Activated naive CD8-positive, alpha-beta T cell treated with anti-CD3 and anti-CD28 coated beads for 36 hours (primary cell): Measurements from ENCODE around the gene ARNT2. TPM values are rescaled to one million over a fixed set of nuclear protein-coding genes. Genes with fewer than 3 reads are reported as not detected.

ENCODE experiments used
- DNase-seq: peaks from one replicate; pipeline ENCODE4 v3.0.0; 2021
- H3K27ac Mint-ChIP-seq: one replicate; pipeline ENCODE4 v1.8.0; 2022; ENCODE audit warnings: mild to moderate bottlenecking, moderate library complexity, mixed read lengths
- H3K27me3 Mint-ChIP-seq: one replicate; pipeline ENCODE4 v1.8.0; 2022; ENCODE audit warnings: mild to moderate bottlenecking, mixed read lengths
- H3K36me3 Mint-ChIP-seq: one replicate; pipeline ENCODE4 v1.8.0; 2021; ENCODE audit warnings: mild to moderate bottlenecking, mixed read lengths
- H3K4me1 Mint-ChIP-seq: one replicate; pipeline ENCODE4 v1.8.0; 2021; ENCODE audit warnings: mixed read lengths
- H3K4me3 Mint-ChIP-seq: one replicate; pipeline ENCODE4 v1.8.0; 2022; ENCODE audit warnings: mild to moderate bottlenecking, moderate library complexity, mixed read lengths
- H3K9me3 Mint-ChIP-seq: one replicate; pipeline ENCODE4 v1.8.0; 2022; ENCODE audit warnings: mixed read lengths
- total RNA-seq, 2 experiments: library from RNA; stranded (reverse); gene quantifications; one replicate each; pipeline ENCODE4 v1.2.3, GENCODE V29; 2021

The ARNT2 gene
- total RNA-seq, 2 experiments from 2014 or later: not detected

- DNase-seq: no peak
- no peak overlapping the region for H3K27ac Mint-ChIP-seq
- H3K36me3 Mint-ChIP-seq: no peaks in the 10 kb centered on the region
- H3K27me3 Mint-ChIP-seq: no peaks in the 10 kb centered on the region
- H3K4me1 Mint-ChIP-seq: no peaks in the 10 kb centered on the region
- H3K9me3 Mint-ChIP-seq: no peaks in the 10 kb centered on the region
- H3K4me3 Mint-ChIP-seq: no peak overlapping the region
Observed at GRCh38 chr15:80574590-80574989, 170.4 kb downstream of the ARNT2 start.

DNA sequence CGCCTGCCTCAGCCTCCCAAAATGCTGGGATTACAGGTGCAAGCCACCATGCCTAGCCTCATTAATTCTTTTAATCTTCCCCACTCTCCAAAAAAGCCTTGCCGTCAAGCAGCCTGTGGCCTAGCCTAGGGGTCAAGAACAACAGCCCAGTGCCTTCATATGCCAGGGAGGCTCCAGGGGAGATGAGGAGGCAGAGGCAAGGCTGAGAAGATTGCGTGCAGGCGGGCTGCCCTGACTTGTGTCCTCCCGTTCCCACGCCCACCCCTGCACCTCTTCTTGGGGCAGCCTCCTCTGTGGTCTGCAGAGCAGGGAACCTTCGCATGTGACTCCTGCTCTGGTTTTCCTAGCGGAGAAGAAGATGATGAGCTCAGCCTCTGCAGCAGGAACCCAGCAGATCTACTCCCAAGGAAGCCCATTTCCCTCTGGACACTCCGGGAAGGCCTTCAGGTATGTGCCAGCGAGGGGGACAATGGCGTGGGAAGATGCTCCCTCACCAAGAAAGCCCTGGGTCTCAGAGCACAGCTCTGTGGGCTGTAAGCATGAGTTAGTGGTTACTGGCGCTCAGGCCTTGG is 172.4 kb downstream of the ARNT2 start:
- Mint-ChIP-seq H3K4me1 (no peaks in the 10 kb centered on the region), H3K4me3 (no peak overlapping the region), H3K36me3 (no peaks in the 10 kb centered on the region), H3K27ac (no peak overlapping the region), H3K9me3 (no peaks in the 10 kb centered on the region), H3K27me3 (no peaks in the 10 kb centered on the region)
- no peak for DNase-seq

- Mint-ChIP-seq H3K27ac (no peak overlapping the region), H3K36me3 (no peaks in the 10 kb centered on the region), H3K9me3 (no peaks in the 10 kb centered on the region), H3K4me1 (no peaks in the 10 kb centered on the region), H3K4me3 (no peak overlapping the region), H3K27me3 (no peaks in the 10 kb centered on the region)
- no peak for DNase-seq
Observed at GRCh38 chr15:80577552-80578205, 173.5 kb downstream of the ARNT2 start.

DNA sequence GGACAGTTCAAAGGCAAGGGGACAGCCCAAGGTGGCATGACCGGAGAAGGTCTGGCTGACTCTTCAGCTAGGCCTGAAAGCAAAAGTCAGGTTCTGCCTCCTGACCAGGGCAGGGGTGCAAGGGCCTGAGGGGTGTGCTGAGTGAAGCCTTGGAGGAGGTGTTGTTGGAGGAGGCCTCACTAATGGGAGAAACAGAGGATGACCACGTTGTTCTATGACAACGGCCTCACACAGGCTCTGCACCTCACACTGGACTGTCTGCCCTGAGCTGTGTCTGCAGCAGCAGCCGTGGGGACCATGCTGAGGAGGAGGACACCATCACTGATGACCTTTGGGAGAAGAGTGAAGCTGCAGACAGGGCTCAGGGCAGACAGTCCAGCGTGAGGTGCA is 174.0 kb downstream of the ARNT2 start:
- no peaks in the 10 kb centered on the region for H3K4me1 Mint-ChIP-seq

DNA sequence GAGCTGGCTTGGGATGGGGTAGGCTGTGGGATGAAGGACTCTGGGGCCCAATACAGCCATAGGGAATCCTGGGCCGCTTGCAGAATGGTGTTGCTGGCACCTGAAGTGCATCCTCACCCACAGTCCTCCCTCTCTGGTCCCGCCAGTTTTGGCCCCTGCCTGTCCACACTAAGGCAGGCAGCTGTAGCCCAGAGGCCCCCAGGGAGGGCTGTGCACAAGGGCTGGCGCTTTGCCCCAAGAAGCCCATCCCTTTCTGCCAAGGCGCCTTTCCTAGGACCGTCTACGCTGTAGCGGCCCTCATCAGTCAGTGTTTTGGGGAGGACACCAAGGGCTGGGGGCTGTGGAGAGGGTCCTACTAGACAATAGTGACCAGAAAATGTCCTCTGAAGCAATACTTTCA is 174.7 kb downstream of the ARNT2 start:
- Mint-ChIP-seq H3K27ac (no peak overlapping the region), H3K9me3 (no peaks in the 10 kb centered on the region), H3K4me3 (no peak overlapping the region)

More for the DNA sequence above, 174.0 kb downstream of the ARNT2 start:
- no peaks in the 10 kb centered on the region for H3K36me3 Mint-ChIP-seq
- no peaks in the 10 kb centered on the region for H3K9me3 Mint-ChIP-seq
- H3K27me3 Mint-ChIP-seq: no peaks in the 10 kb centered on the region
- no peak for DNase-seq
- H3K4me3 Mint-ChIP-seq: no peak overlapping the region
- no peak overlapping the region for H3K27ac Mint-ChIP-seq

GRCh38 chr15:80579611-80580010 is 175.4 kb downstream of the ARNT2 start:
- H3K36me3 Mint-ChIP-seq: no peaks in the 10 kb centered on the region
- no peak overlapping the region for H3K4me3 Mint-ChIP-seq
- H3K27me3 Mint-ChIP-seq: no peaks in the 10 kb centered on the region
- no peaks in the 10 kb centered on the region for H3K9me3 Mint-ChIP-seq
- H3K27ac Mint-ChIP-seq: no peak overlapping the region
- DNase-seq: no peak
- no peaks in the 10 kb centered on the region for H3K4me1 Mint-ChIP-seq

More for the DNA sequence above, 174.7 kb downstream of the ARNT2 start:
- Mint-ChIP-seq H3K36me3 (no peaks in the 10 kb centered on the region), H3K4me1 (no peaks in the 10 kb centered on the region), H3K27me3 (no peaks in the 10 kb centered on the region)
- DNase-seq: no peak

GRCh38 chr15:80580106-80580505 is 175.9 kb downstream of the ARNT2 start:
- Mint-ChIP-seq H3K27ac (no peak overlapping the region), H3K4me3 (no peak overlapping the region), H3K4me1 (no peaks in the 10 kb centered on the region), H3K36me3 (no peaks in the 10 kb centered on the region), H3K9me3 (no peaks in the 10 kb centered on the region), H3K27me3 (no peaks in the 10 kb centered on the region)
- DNase-seq: no peak

DNA sequence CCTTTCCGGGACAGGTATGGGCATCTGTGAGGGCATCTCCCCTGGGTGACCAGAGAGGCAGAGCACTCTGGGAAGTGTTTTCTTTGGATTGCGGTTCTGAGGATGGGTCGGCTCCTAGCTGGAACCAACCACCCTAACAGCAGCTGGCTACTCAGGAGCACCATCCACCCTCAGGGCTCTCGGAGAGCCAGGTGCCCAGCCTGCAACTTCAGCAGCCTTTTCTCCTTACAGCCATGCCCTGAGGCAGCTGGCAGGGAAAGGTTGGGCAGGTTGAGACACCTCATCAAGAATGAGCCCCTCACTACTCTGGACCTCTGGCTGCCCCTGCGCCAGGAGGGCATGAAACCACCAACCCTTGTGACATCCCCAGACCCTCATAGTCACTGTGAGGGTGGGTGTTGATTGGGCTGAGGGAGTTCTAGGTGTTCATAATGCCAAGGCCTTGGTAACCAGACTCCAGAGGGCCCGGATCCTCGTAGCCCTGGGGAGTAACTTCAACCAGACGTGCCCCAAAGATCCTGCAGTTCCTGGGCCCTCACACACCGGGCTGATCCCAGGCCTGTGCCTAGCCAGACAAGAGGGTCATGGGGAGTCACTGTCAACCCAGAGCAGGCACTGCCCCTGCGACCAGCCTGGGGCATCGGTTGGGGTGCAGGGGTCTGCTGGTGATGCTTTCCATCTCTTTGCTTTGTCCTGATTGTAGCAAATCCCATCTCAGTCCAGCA is 176.5 kb downstream of the ARNT2 start:
- no peak overlapping the region for H3K27ac Mint-ChIP-seq
- no peaks in the 10 kb centered on the region for H3K4me1 Mint-ChIP-seq
- H3K27me3 Mint-ChIP-seq: no peaks in the 10 kb centered on the region
- no peaks in the 10 kb centered on the region for H3K9me3 Mint-ChIP-seq
- DNase-seq: no peak
- no peaks in the 10 kb centered on the region for H3K36me3 Mint-ChIP-seq
- no peak overlapping the region for H3K4me3 Mint-ChIP-seq

DNA sequence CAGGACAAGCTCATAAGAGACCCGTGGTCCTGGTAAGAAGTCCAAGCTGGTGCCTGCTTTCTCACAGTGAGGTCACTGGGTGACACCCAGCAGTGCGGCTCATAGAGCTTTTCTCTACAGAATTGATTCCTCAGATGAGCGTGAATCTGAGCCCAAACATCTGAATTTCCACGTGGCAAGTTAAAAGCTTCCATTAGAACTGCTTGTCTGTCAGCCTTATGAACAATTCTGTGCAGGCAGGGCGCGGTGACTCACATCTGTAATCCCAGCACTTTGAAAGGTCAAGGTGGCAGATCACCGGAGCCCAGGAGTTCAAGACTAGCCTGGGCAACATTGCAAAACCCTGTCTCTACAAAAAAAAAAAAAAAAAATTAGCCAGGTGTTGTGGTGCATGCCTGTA is 177.8 kb downstream of the ARNT2 start:
- no peaks in the 10 kb centered on the region for H3K4me1 Mint-ChIP-seq
- H3K4me3 Mint-ChIP-seq: no peak overlapping the region
- H3K27ac Mint-ChIP-seq: no peak overlapping the region
- no peaks in the 10 kb centered on the region for H3K36me3 Mint-ChIP-seq
- no peaks in the 10 kb centered on the region for H3K9me3 Mint-ChIP-seq
- no peaks in the 10 kb centered on the region for H3K27me3 Mint-ChIP-seq
- no peak for DNase-seq

DNA sequence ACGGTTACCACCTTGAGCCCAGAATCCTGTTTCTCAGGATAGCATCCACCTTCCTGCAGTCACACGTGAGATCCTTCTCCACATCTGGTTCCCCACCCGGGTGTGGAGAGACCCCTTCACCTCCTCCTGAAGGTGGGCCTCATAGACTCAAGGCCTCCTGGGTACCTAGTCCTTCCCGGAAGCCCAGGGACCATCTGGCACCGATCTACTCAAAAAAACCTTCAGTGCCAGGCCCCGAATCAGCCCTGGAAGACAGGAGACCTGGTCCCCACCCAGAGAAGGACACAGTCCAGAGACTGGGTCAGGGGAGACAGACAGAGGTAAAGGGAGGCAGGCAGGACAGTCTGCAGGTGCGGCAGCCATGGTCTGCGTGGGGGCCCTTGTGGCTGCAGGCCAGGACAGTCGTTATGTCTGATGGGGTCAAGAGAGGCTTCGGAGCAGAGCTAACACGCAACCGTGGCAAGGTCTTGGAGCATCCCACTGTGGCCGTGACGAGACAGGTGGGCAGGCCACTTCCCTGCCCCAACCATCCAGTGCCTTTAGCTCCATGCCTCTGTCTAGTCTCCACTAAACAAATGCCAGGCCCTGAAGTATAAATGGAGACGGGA is 178.7 kb downstream of the ARNT2 start:
- no peak for DNase-seq
- no peak overlapping the region for H3K4me3 Mint-ChIP-seq
- H3K4me1 Mint-ChIP-seq: no peaks in the 10 kb centered on the region
- no peaks in the 10 kb centered on the region for H3K9me3 Mint-ChIP-seq
- no peaks in the 10 kb centered on the region for H3K36me3 Mint-ChIP-seq
- H3K27ac Mint-ChIP-seq: no peak overlapping the region
- no peaks in the 10 kb centered on the region for H3K27me3 Mint-ChIP-seq

DNA sequence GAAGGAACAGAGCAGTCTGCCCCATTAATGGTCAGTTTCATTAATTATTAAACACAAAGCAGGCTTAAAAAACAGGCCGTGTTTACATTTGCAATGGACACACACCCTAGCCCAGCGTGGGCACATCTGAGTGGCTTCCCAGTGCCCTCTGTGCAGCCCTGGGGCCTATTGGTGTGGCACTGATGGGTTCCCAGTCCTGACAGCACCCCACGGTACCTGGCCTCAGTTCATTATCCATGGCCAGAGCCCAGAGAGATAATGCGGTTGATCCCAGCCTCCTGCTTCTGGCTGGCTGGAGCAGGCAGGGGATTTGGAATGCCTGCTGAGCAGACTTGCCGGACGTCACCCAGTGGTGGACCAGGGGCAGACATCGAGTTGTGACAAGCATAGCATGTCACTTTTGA is 180.4 kb downstream of the ARNT2 start:
- no peak overlapping the region for H3K4me3 Mint-ChIP-seq
- no peaks in the 10 kb centered on the region for H3K36me3 Mint-ChIP-seq
- H3K9me3 Mint-ChIP-seq: no peaks in the 10 kb centered on the region
- H3K27me3 Mint-ChIP-seq: no peaks in the 10 kb centered on the region
- no peak for DNase-seq
- H3K27ac Mint-ChIP-seq: no peak overlapping the region
- H3K4me1 Mint-ChIP-seq: no peaks in the 10 kb centered on the region

DNA sequence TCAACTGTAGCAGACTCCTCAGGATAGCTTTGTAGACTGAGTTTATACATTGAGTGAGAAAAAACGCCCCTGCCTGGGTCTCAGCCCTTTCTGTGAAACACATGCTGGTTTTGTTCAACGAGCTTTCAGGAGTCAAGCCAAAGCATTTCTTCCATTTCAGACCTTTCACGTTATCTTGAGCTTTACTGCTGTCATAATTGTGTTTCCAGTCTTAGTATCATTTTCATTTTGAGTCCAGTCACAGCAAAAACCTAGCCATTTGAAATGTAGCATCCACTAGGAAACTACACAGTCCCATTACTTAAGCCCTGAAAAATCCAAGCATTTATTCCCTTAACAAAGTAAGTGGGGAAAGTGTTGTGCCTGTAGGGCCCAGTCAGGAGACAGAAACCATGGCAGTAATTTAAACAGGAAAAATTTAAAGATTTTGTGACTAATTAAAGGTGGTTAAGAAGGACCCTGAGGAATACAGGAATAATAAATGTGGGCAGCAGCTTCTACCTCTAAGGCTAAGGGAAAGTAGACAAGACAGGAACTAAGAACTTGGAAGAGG is 180.9 kb downstream of the ARNT2 start:
- H3K4me1 Mint-ChIP-seq: no peaks in the 10 kb centered on the region
- no peak for DNase-seq
- H3K27ac Mint-ChIP-seq: no peak overlapping the region
- no peaks in the 10 kb centered on the region for H3K36me3 Mint-ChIP-seq
- no peak overlapping the region for H3K4me3 Mint-ChIP-seq
- H3K9me3 Mint-ChIP-seq: no peaks in the 10 kb centered on the region
- H3K27me3 Mint-ChIP-seq: no peaks in the 10 kb centered on the region

GRCh38 chr15:80585544-80586018 is 181.4 kb downstream of the ARNT2 start:
- Mint-ChIP-seq H3K4me1 (no peaks in the 10 kb centered on the region), H3K4me3 (no peak overlapping the region), H3K36me3 (no peaks in the 10 kb centered on the region), H3K9me3 (no peaks in the 10 kb centered on the region), H3K27me3 (no peaks in the 10 kb centered on the region), H3K27ac (no peak overlapping the region)
- no peak for DNase-seq

GRCh38 chr15:80586161-80586560 is 182.0 kb downstream of the ARNT2 start:
- Mint-ChIP-seq H3K4me3 (no peak overlapping the region), H3K4me1 (no peaks in the 10 kb centered on the region), H3K9me3 (no peaks in the 10 kb centered on the region), H3K27ac (no peak overlapping the region), H3K36me3 (no peaks in the 10 kb centered on the region), H3K27me3 (no peaks in the 10 kb centered on the region)
- no peak for DNase-seq

GRCh38 chr15:80587007-80587406 is 182.8 kb downstream of the ARNT2 start:
- Mint-ChIP-seq H3K4me1 (no peaks in the 10 kb centered on the region), H3K27me3 (no peaks in the 10 kb centered on the region), H3K27ac (no peak overlapping the region), H3K9me3 (no peaks in the 10 kb centered on the region), H3K4me3 (no peak overlapping the region), H3K36me3 (no peaks in the 10 kb centered on the region)
- DNase-seq: no peak
